ENCODE data around the gene MME. TPM values are rescaled to one million over a fixed set of nuclear protein-coding genes. Genes with fewer than 3 reads are reported as not detected.
A peak's percentile ranks its signal among the peaks of the same experiment; 100 is the strongest.

Gene MME
- total and polyA plus RNA-seq, 2 of the 4 experiments (the other 2 are of a cell fraction), result 11.7 to 22.8 TPM

GRCh38 chr3:155154255-155154654 is 74.1 kb downstream of the MME start:
- Histone ChIP-seq H2BK20ac (ENCODE audit: low read depth, low read length) (no peak overlapping the region), H2BK15ac (ENCODE audit: low read depth, low read length) (no peak overlapping the region), H4K20me1 (ENCODE audit: insufficient read depth, low read length) (no peaks in the 10 kb centered on the region), H4K91ac (ENCODE audit: insufficient read depth, low read depth, low read length) (no peak overlapping the region), H3K23ac (ENCODE audit: low read depth, low read length) (no peak overlapping the region), H3K9me3 (ENCODE audit: control insufficient read depth, insufficient read depth, low read length) (no peaks in the 10 kb centered on the region), H2AFZ (replicated peaks; ENCODE audit: low read length, poor library complexity) (no peak overlapping the region), H3K4me1 (ENCODE audit: control insufficient read depth, insufficient read depth, low read length) (0 out of 2 replicates have a peak, but pooled peaks cover 1% of the 10 kb centered on the region), H3K27me3 (ENCODE audit: control insufficient read depth, insufficient read depth, low read length) (no peaks in the 10 kb centered on the region), H2AK9ac (replicated peaks; ENCODE audit: low read depth, low read length, poor library complexity) (no peak overlapping the region), H4K5ac (ENCODE audit: low read depth, low read length) (no peak overlapping the region), H2BK120ac (ENCODE audit: low read depth, low read length) (no peak overlapping the region), H2AK5ac (ENCODE audit: low read depth, low read length) (no peak overlapping the region), H3K18ac (ENCODE audit: low read depth, low read length) (no peak overlapping the region), H3K36me3 (ENCODE audit: control insufficient read depth, insufficient read depth, low read length) (no peaks in the 10 kb centered on the region), H3K9ac (ENCODE audit: low read depth, low read length) (no peak overlapping the region), H4K8ac (ENCODE audit: low read depth in 2 of 2, low read length in 2 of 2) (no peak overlapping the region), H3K56ac (ENCODE audit: extremely low read depth, insufficient read depth, low read length) (no peak overlapping the region), H3K9me1 (ENCODE audit: insufficient read depth, low read length) (no peaks in the 10 kb centered on the region), H3K4ac (ENCODE audit: low read depth, low read length) (no peak overlapping the region), H3K4me3 (ENCODE audit: insufficient read depth, low read depth, low read length) (no peak overlapping the region), H3K4me2 (ENCODE audit: low read depth, low read length) (no peak overlapping the region), H3K27ac (ENCODE audit: insufficient read depth, low read length) (no peak overlapping the region), H3K14ac (replicated peaks; ENCODE audit: low read depth, low read length) (no peak overlapping the region), H3K79me1 (ENCODE audit: low read depth in 1 of 2, low read length in 2 of 2) (no peaks in the 10 kb centered on the region), H2BK5ac (ENCODE audit: low read depth, low read length, poor library complexity, severe bottlenecking) (no peak overlapping the region)
- ATAC-seq (ENCODE audit: low read depth), result no peak; the same call in 1 of the 2 replicates
- ChIA-PET CTCF (no interaction called here), POLR2A (ENCODE audit: unreplicated experiment) (no interaction called here)
- BruUV-seq (replicated peaks), result no TSS peak
- in situ Hi-C loops (cut with MboI; ENCODE audit: low sequenced_read_pairs), result no loop called here
- dilution Hi-C loops (cut with HindIII; ENCODE audit: low sequenced_read_pairs, unreplicated experiment), result no loop called here
- intact Hi-C loops (cut with micrococcal nuclease), result no loop called here
- peak; percentile 39 for DNase-seq
- 100% methylated on average over 1 of the region's 3 CpGs; no CpG with 5 or more reads in 1 of the 2 experiments for WGBS, 2 experiments (ENCODE audit: extremely low coverage in 2 of 2, insufficient read length in 1 of 2)
- TF ChIP-seq SMC3 (IDR thresholded peaks at IDR 0.05; ENCODE audit: low read depth, low read length) (no peak), ELK1 (IDR thresholded peaks at IDR 0.05; ENCODE audit: borderline replicate concordance, low read depth, low read length) (no peak)
